ENCODE data around the gene LMAN1. TPM values are rescaled to one million over a fixed set of nuclear protein-coding genes. Genes with fewer than 3 reads are reported as not detected.
A peak's percentile ranks its signal among the peaks of the same experiment; 100 is the strongest.

Gene LMAN1
- total and polyA plus RNA-seq, 7 donors, result 4.8 to 65.2 (median 47.1) TPM

- DNase-seq, result no peak
- Histone ChIP-seq H3K4me3 (no peak overlapping the region), H3K9me3 (no peaks in the 10 kb centered on the region), H3K27ac (no peak overlapping the region), H3K27me3 (no peaks in the 10 kb centered on the region), H3K36me3 (peaks cover 0 to 37% (median 12%) of the 10 kb centered on the region in 4 donors), H3K4me1 (no peaks in the 10 kb centered on the region)
- intact Hi-C loops (cut with DNase I), result no loop called here
- WGBS, 2 donors, result 95% methylated on average over 4 of the region's 4 CpGs
- TF ChIP-seq CTCF (IDR thresholded peaks at IDR 0.05) (no peak), POLR2A (IDR thresholded peaks at IDR 0.05) (no peak), POLR2AphosphoS5 (IDR thresholded peaks at IDR 0.05) (no peak), EP300 (IDR thresholded peaks at IDR 0.05) (no peak)
Measured at GRCh38 chr18:59324623-59324971, 34.5 kb downstream of the LMAN1 start.

GRCh38 chr18:59323931-59324622, 35.0 kb downstream of the LMAN1 start:
- no peaks in the 10 kb centered on the region for H3K4me1 ChIP-seq
- intact Hi-C loops (cut with DNase I), result no loop called here
- no peaks in the 10 kb centered on the region for H3K9me3 ChIP-seq
- peaks cover 0 to 32% (median 12%) of the 10 kb centered on the region in 4 donors for H3K36me3 ChIP-seq
- TF ChIP-seq POLR2A (IDR thresholded peaks at IDR 0.05) (no peak), POLR2AphosphoS5 (IDR thresholded peaks at IDR 0.05) (no peak)
- H3K27me3 ChIP-seq, result no peaks in the 10 kb centered on the region
- H3K4me3 ChIP-seq, result no peak overlapping the region
- 95 to 98% methylated on average over 7 of the region's 7 CpGs for WGBS, 2 donors
- no peak for DNase-seq
- no peak overlapping the region for H3K27ac ChIP-seq

- H3K27ac ChIP-seq, result no peak within 1 kb of the TSS
- H3K9me3 ChIP-seq, result no peaks in the 10 kb centered on the region
- intact Hi-C loops (cut with DNase I), result no loop called here
- 84 to 90% methylated on average over 4 of the region's 4 CpGs for WGBS, 2 donors
- H3K4me1 ChIP-seq, result no peaks in the 10 kb centered on the region
- no peak for DNase-seq
- H3K4me3 ChIP-seq, result no peak within 1 kb of the TSS
- no peaks in the 10 kb centered on the region for H3K36me3 ChIP-seq
- TF ChIP-seq EP300 (IDR thresholded peaks at IDR 0.05), result no peak
- no peak for TF ChIP-seq POLR2A (IDR thresholded peaks at IDR 0.05)
- no peak for TF ChIP-seq CTCF (IDR thresholded peaks at IDR 0.05)
- no peak for TF ChIP-seq POLR2AphosphoS5 (IDR thresholded peaks at IDR 0.05)
- no peaks in the 10 kb centered on the region for H3K27me3 ChIP-seq
Measured at GRCh38 chr18:59318460-59319050, 40.5 kb downstream of the LMAN1 start, which contains the start of gene CPLX4. CPLX4 (minus strand) TSS chr18:59318649; CDS start chr18:59318462, 187 bp downstream.

- Histone ChIP-seq H3K4me1 (peaks cover 0 to 10% (median 9%) of the 10 kb centered on the region in 4 donors), H3K27me3 (peaks cover 0 to 16% (median 0%) of the 10 kb centered on the region in 3 donors), H3K9me3 (no peaks in the 10 kb centered on the region), H3K4me3 (no peak overlapping the region), H3K27ac (no peak overlapping the region), H3K36me3 (no peaks in the 10 kb centered on the region)
- TF ChIP-seq POLR2AphosphoS5 (IDR thresholded peaks at IDR 0.05), result no peak
- WGBS, 2 donors, result 87 to 89% methylated on average over 7 of the region's 7 CpGs
- intact Hi-C loops (cut with DNase I), result no loop called here
- DNase-seq, result no peak
Measured at GRCh38 chr18:59311631-59312030, 47.4 kb downstream of the LMAN1 start.

GRCh38 chr18:59308938-59309260, 50.2 kb downstream of the LMAN1 start:
- DNase-seq, result no peak
- 4 to 16% methylated on average over 5 of the region's 5 CpGs for WGBS, 2 donors
- Histone ChIP-seq H3K27ac (no peak overlapping the region), H3K36me3 (no peaks in the 10 kb centered on the region), H3K4me3 (peak overlapping the region in 3 of 4 donors; percentile 23 to 32 (median 27)), H3K9me3 (no peaks in the 10 kb centered on the region), H3K27me3 (peaks cover 0 to 30% (median 0%) of the 10 kb centered on the region in 3 donors), H3K4me1 (peaks cover 0 to 10% (median 9%) of the 10 kb centered on the region in 4 donors)
- TF ChIP-seq CTCF (IDR thresholded peaks at IDR 0.05) (no peak), POLR2A (IDR thresholded peaks at IDR 0.05) (no peak), POLR2AphosphoS5 (IDR thresholded peaks at IDR 0.05) (no peak), EP300 (IDR thresholded peaks at IDR 0.05) (no peak)
- intact Hi-C loops (cut with DNase I), result loop anchor here (2.0 kb wide), 2 partner anchors 94 to 514 kb away; no protein-coding TSS in a partner anchor
